Fibroblast of the aortic adventitia (primary cell): Measurements from ENCODE around the gene RRP8. TPM values are rescaled to one million over a fixed set of nuclear protein-coding genes. Genes with fewer than 3 reads are reported as not detected.

Experiments used
- DNase-seq: peaks from one replicate; pipeline ENCODE4 v3.0.0-alpha.2; 2010; ENCODE audit warnings: low read depth
- H3K4me3 ChIP-seq: 2 replicates; pipeline ENCODE4 v1.5.1; 2011; ENCODE audit warnings: low read depth, mild to moderate bottlenecking, control low read depth, low read length, moderate library complexity
- total RNA-seq: library from RNA; depleted of rRNA; stranded (reverse); fragments of >200 nt; gene quantifications from 2 replicates; pipeline ENCODE4 v1.2.3, GENCODE V29; 2012; ENCODE audit warnings: low replicate concordance
- TF ChIP-seq, protein P1 (sequence below): IDR thresholded peaks from 2 replicates; pipeline ENCODE4 v1.5.1; 2011; ENCODE audit warnings: mild to moderate bottlenecking, low read length, control low read depth, inconsistent platforms; ENCODE audit not compliant: insufficient read depth

RRP8 gene
- total RNA-seq, 1 donor = 10.2 TPM

DNA sequence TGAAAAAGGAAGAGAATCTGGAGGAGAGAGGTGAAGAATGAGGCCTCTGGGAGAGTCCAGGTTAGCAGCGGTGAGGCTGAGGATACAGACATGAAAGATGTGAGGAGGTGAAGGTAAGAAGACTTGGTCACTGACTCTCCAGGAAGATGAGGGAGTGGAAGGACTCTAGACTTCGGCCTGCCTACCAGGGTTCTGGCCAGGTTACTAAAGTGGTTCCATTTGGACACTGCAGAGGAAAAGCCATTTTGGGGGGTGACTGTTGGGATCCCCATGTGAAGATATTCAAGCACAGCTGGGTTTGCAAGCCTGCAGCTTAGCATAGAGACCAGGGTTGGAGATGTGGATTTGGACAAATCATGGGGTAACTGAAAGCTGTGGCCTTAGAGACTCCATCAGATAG lies 44.4 kb upstream of the RRP8 start:
- TF ChIP-seq, protein P1, sequence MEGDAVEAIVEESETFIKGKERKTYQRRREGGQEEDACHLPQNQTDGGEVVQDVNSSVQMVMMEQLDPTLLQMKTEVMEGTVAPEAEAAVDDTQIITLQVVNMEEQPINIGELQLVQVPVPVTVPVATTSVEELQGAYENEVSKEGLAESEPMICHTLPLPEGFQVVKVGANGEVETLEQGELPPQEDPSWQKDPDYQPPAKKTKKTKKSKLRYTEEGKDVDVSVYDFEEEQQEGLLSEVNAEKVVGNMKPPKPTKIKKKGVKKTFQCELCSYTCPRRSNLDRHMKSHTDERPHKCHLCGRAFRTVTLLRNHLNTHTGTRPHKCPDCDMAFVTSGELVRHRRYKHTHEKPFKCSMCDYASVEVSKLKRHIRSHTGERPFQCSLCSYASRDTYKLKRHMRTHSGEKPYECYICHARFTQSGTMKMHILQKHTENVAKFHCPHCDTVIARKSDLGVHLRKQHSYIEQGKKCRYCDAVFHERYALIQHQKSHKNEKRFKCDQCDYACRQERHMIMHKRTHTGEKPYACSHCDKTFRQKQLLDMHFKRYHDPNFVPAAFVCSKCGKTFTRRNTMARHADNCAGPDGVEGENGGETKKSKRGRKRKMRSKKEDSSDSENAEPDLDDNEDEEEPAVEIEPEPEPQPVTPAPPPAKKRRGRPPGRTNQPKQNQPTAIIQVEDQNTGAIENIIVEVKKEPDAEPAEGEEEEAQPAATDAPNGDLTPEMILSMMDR = no peak
- DNase-seq = no peak
- no peak overlapping the region for H3K4me3 ChIP-seq

DNA sequence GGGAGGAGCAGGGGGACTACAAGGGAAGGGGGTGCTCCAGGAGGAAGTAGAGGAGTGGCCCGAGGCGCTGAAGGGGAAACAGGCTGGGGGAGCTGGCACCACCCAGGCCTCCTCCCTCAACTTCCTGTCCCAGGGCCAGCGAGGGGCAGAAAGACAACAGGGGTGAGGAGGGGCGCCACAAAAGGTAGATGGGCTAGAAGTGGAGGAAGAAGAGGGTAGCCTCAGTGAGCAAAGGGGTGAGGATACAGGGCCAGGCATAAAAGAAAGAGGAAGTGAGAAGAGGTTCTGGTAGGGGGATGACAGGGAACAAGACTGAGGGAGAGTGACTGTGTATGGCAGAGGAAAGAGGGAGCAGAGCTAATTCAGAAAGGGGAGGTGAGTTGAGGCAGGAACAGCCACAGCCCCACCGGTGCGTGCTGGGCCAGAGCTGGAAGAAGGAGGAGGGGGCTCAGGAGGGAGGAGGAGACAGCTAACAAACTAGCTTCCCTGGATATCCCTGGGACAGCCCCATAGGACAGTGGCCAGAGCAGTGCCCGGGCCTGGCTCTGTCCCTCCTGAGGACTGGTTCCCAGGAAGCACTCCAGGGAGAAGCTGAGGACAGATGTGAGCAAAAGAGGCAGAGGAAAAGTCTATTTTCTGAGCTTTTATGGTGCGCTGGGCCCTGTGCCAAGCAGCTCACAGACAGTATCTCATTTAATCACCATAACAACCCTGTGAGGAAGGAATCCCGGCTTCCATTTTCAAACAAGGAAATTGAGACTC lies 43.7 kb upstream of the RRP8 start:
- peak; percentile 57 for DNase-seq
- TF ChIP-seq, protein P1 = no peak
- no peak overlapping the region for H3K4me3 ChIP-seq

DNA sequence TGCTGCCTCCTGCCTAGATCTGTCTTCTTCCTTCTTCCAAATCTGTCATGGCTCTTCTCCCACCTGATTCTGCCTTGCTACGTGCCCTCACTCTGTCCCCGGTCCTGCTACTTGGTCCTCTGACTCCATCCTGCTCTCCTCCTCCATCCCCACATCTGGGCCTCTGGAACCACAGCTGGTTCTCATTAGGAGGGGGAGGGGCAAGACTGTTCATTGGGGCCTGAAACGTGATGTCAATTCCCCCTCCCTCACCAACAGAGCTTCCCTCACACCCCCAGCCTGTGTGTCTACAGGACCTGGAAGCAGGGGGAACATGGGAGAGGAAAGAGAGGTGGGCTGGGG lies 43.1 kb upstream of the RRP8 start:
- TF ChIP-seq, protein P1 = no peak
- DNase-seq = peak; percentile 76
- peak overlapping the region; percentile 20 for H3K4me3 ChIP-seq

DNA sequence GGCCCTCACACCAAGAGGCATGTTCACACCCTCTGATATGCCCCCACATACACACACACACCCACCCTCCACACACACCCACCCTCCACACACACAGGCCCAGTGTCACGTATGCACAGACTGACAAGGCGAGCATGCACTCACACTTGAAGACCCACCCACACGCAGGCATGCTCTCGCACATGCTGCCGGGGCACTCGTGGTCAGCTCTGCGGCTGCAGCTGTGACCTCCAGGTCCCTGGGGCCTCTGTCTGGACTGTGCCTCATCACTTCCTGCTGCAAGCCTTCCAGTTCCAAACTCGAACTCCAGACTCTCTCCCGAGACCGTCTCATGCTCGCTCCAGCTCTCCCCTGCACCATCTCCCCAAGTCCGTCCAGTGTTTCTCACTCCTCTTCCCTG lies 42.7 kb upstream of the RRP8 start:
- TF ChIP-seq, protein P1 = no peak
- peak overlapping the region; percentile 20 for H3K4me3 ChIP-seq
- peak; percentile 74 for DNase-seq

DNA sequence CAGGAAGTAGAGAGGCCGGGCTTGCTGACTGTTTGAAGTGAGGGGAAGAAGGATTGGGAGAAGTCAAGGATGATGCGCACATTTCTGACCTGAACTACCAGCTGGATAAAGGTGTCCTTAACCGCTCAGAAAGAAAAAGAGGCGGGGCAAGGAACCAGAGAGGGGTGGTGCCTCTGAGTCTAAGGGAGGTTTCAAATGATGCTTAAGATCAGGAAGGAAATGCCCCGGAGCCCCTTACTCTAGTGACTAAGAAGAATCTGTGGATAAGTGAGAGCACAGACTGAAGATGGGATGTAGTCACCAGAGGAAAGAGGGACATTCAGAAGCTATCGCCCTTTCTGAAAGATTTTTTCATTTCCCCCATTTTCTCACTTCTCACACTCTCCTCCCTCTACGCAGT lies 39.5 kb upstream of the RRP8 start:
- no peak overlapping the region for H3K4me3 ChIP-seq
- DNase-seq = no peak
- TF ChIP-seq, protein P1 = no peak

DNA sequence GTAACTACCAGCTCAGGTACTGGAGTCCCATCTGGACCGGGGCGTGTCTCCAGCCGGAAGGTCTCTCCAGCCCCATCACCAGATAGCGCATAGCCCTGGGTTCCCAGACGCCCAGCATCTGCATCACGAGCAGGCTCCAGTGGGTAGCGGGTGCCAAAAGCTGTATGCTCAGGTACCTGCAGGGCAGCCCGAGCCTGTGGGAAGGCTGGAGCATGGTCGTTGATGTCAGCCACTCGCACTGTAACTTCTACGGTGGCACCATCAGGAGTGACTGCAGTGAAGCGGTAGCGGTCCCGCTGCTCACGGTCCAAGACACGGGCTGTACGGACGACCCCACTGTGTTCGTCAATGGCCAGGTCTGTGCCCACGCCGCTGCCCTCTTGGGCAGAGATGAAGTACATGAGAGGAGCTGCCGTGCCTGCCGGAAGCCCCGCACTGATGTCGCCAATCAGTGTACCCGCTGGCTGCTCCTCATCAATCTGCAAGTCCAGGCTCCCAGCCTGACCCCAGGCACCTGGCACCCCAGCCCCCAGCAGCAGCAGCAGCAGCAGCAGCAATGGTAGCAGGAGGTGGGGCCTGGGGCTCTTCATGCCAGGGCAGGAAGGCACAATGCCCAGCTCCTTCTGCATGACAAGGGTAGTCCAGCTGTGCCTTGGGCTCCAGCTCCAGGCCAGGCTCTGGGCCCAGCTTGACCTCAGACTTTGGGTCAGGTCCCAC lies 37.7 kb upstream of the RRP8 start:
- no peak for DNase-seq
- TF ChIP-seq, protein P1 = no peak
- no peak overlapping the region for H3K4me3 ChIP-seq
